Natural killer cell treated with Interleukin-12 subunit alpha and Interleukin-12 subunit beta and Interleukin-15 and Interleukin-18, amount 100 ng/mL, for 72 hours (primary cell): ENCODE measurements around the gene DPYSL3. TPM values are rescaled to one million over a fixed set of nuclear protein-coding genes. Genes with fewer than 3 reads are reported as not detected.

Experiments
- ATAC-seq, 2 donors: fragments of 150-1000 bp; cut with Tn5 transposase in 1 of 2; sonication (Bioruptor Pico), chemical (Tn5 transposase) in 1 of 2; 2 replicates each; pipeline ENCODE4 v1.10.0; 2021
- DNase-seq: peaks from one replicate; pipeline ENCODE4 v3.0.0; 2022; ENCODE audit warnings: low spot score
- H3K27ac Mint-ChIP-seq, 2 donors: 1 replicate in 1 of 2; 2 replicates in 1 of 2; pipeline ENCODE4 v1.8.0; 2022; ENCODE audit warnings: mixed read lengths in 2 of 2, mild to moderate bottlenecking in 1 of 2, moderate library complexity in 1 of 2
- H3K27me3 Mint-ChIP-seq, 2 donors: 1 replicate in 1 of 2; 2 replicates in 1 of 2; pipeline ENCODE4 v1.8.0; 2022; ENCODE audit warnings: mixed read lengths in 2 of 2
- H3K36me3 Mint-ChIP-seq: one replicate; pipeline ENCODE4 v1.8.0; 2022; ENCODE audit warnings: mixed read lengths
- H3K4me1 Mint-ChIP-seq, 2 donors: 1 replicate in 1 of 2; 2 replicates in 1 of 2; pipeline ENCODE4 v1.8.0; 2022; ENCODE audit warnings: low read depth in 2 of 2, mixed read lengths in 2 of 2, mild to moderate bottlenecking in 1 of 2
- H3K4me3 Mint-ChIP-seq: one replicate; pipeline ENCODE4 v1.8.0; 2022; ENCODE audit warnings: mixed read lengths
- H3K9me3 Mint-ChIP-seq: 2 replicates; pipeline ENCODE4 v1.8.0; 2022; ENCODE audit warnings: mixed read lengths
- total RNA-seq, 2 donors: library from RNA; stranded (reverse); gene quantifications; one replicate each; pipeline ENCODE4 v1.2.3, GENCODE V29; 2022

Gene DPYSL3
- total RNA-seq, 2 donors from 2014 or later = 0.07 TPM; not detected in 1

DNA sequence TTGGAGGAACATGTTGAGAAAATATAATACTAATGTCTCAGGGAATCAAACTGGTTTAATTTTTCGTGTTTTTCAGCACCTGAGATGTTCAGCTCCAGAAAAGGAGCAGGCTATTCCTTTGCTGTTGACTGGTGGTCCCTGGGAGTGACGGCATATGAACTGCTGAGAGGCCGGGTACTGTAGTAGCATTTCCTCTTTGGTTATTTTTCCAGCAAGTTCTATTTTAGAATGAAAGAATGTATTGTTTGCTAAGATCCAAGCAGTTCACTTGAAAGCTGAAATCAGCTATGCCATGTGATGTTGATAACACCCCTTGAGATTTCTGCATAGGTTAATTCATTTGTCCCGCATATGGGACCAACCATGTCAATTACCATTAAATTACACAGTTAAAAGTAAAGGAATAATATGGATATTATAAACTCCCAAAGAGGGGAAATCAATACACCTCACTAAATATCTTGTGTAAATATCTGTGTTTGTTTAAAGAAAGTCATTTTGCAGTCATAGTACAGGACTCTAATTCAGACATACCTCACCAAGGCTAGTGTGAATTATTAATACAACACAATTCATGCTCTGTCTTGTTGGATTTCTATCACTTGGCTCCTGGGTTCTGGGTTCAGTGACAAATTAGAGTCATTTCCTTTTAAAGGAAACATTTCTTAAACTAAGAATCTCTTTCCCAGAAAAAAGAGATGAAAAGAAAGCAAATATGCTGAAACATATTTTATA lies 148.3 kb downstream of the DPYSL3 start:
- Mint-ChIP-seq H3K4me3 (no peak overlapping the region), H3K4me1 (no peaks in the 10 kb centered on the region)
- ATAC-seq = no peak

DNA sequence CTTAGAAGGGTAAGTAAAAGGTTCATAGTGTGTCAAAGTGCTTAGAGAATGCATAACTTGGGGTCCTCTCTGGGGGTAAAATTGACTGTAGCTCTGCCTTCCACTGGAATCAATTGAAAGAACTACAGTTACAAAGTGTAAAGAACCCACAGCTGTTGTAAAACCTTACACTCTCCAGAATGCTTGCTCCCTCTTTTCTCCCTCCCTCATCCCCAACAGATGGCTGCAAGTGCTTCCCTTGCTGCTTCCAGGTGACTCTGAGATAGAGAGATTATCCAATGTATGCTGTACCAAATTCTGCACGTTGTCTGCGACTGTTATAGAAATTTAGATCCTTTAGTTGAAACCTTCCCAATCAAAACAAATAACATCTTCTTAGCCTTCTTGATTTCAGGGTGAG lies 149.1 kb downstream of the DPYSL3 start:
- DNase-seq (no peak), ATAC-seq (no peak)
- no peak overlapping the region for H3K27ac Mint-ChIP-seq
- no peaks in the 10 kb centered on the region for H3K36me3 Mint-ChIP-seq
- no peaks in the 10 kb centered on the region for H3K9me3 Mint-ChIP-seq
- peaks cover 3 to 18% of the 10 kb centered on the region in 2 donors for H3K27me3 Mint-ChIP-seq
- no peak overlapping the region for H3K4me3 Mint-ChIP-seq
- no peaks in the 10 kb centered on the region for H3K4me1 Mint-ChIP-seq

More for the DNA sequence above, 148.3 kb downstream of the DPYSL3 start:
- H3K27me3 Mint-ChIP-seq = peaks cover 3 to 18% of the 10 kb centered on the region in 2 donors
- H3K27ac Mint-ChIP-seq = no peak overlapping the region
- H3K9me3 Mint-ChIP-seq = no peaks in the 10 kb centered on the region
- no peaks in the 10 kb centered on the region for H3K36me3 Mint-ChIP-seq
- no peak for DNase-seq

DNA sequence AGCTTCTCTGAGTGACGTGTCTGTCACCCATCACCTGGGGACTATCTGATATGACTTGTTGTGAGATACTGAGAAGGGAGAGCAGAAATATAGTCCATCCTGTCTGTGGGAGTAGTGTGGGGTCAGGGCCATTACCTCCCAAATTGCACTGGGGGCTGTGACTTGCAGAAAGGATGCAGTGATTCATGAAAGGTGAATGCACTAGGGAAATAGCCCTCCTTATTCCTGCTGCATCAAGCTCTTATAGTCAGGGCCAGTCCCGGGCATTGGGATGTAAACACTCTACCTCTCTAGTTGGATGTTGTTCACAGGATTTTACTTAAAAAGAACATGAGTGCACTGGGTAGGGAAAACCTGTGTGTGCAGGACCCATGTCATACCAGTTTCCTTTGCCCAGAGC lies 150.3 kb downstream of the DPYSL3 start:
- no peak overlapping the region for H3K4me3 Mint-ChIP-seq
- no peaks in the 10 kb centered on the region for H3K9me3 Mint-ChIP-seq
- no peaks in the 10 kb centered on the region for H3K36me3 Mint-ChIP-seq
- no peaks in the 10 kb centered on the region for H3K4me1 Mint-ChIP-seq
- peaks cover 3 to 8% of the 10 kb centered on the region in 2 donors for H3K27me3 Mint-ChIP-seq
- H3K27ac Mint-ChIP-seq = no peak overlapping the region
- DNase-seq (no peak), ATAC-seq (no peak)

DNA sequence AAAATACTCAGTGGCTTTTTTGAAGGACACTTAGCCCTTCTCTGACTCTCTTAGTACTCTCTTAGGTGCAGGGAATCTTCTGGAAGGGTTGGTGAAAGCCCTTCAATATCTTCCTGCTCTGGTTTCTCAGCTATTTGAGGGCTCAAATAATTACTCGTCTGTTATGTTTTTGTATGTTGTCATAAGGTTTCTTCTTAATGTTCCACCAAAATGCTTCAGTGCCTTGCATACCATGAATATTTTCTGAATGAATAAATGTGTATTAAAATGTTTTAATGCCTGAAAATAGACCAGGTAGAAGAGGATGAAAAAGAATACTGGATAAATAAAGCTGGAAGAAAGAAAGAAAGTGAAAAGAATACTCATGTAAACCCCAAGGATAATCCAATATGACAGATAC lies 150.8 kb downstream of the DPYSL3 start:
- ATAC-seq (no peak), DNase-seq (no peak)
- H3K4me1 Mint-ChIP-seq = no peaks in the 10 kb centered on the region
- no peak overlapping the region for H3K27ac Mint-ChIP-seq
- no peaks in the 10 kb centered on the region for H3K9me3 Mint-ChIP-seq
- peaks cover 3% of the 10 kb centered on the region in 2 donors for H3K27me3 Mint-ChIP-seq
- no peaks in the 10 kb centered on the region for H3K36me3 Mint-ChIP-seq
- H3K4me3 Mint-ChIP-seq = no peak overlapping the region

DNA sequence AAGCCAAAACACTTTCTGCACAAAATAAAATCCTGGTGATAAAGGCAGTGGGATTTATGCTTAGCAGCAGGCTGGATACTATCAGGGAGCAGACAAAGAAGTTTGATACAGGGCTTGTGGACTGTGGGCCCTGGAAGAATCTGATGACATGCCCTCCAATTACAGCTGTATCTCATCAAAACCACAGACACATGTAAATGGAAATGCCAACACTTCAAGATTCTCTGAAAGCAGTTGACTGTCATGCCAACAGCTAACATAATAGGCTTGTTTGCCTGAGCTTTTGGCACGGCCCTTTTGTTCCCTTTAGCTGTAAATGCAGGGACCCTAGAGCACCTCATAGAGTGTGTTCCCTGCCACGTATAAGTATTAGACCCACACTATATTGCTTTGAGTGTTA lies 160.6 kb downstream of the DPYSL3 start:
- DNase-seq = no peak
- peaks cover 0 to 2% of the 10 kb centered on the region in 2 donors for H3K27me3 Mint-ChIP-seq
- H3K9me3 Mint-ChIP-seq = no peaks in the 10 kb centered on the region
- no peak overlapping the region for H3K4me3 Mint-ChIP-seq
- H3K36me3 Mint-ChIP-seq = no peaks in the 10 kb centered on the region
- H3K4me1 Mint-ChIP-seq = no peaks in the 10 kb centered on the region
- no peak overlapping the region for H3K27ac Mint-ChIP-seq
- ATAC-seq = no peak

DNA sequence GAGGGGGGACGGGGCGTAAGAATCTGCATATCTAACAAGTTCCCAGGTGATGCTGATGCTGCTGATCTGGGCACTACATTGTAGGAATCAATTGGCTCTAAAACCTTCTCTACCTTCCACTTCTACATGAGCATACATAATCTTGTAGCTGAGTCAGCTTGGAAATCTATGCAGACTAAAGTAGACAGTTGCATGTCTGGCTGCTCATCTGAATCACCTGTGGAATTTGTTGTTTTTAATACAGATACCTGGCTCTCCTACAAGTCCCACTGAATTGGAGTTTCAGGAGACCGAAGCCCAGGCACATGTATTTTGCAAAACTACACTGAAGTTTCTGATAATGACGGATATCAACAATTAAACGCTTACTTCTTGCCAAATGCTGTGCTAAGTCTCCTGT lies 161.4 kb downstream of the DPYSL3 start:
- ATAC-seq (no peak), DNase-seq (no peak)
- Mint-ChIP-seq H3K27me3 (peaks cover 0 to 2% of the 10 kb centered on the region in 2 donors), H3K36me3 (no peaks in the 10 kb centered on the region), H3K4me1 (no peaks in the 10 kb centered on the region), H3K9me3 (no peaks in the 10 kb centered on the region), H3K27ac (no peak overlapping the region), H3K4me3 (no peak overlapping the region)

DNA sequence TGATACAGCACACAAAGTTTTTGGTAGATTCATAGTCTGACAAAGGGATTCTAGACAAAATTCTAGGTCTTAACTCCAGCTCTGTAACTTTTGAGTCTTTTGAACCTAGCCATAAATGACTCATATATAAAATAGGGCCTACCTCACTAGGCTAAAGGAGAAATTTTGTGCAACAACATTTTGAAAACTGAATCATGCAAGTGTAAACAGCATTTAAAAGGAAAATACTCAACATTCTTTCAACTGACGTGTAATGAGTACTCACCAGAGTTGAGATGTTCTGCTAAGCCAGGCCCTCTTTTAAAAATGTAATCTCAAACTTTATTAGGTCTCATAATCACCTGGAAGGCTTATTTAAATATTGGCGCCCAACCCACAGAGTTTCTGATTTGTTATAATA lies 161.8 kb downstream of the DPYSL3 start:
- DNase-seq = no peak
- no peaks in the 10 kb centered on the region for H3K36me3 Mint-ChIP-seq
- no peak overlapping the region for H3K4me3 Mint-ChIP-seq
- no peaks in the 10 kb centered on the region for H3K4me1 Mint-ChIP-seq
- no peak for ATAC-seq
- no peaks in the 10 kb centered on the region for H3K9me3 Mint-ChIP-seq
- no peak overlapping the region for H3K27ac Mint-ChIP-seq
- H3K27me3 Mint-ChIP-seq = peaks cover 0 to 2% of the 10 kb centered on the region in 2 donors

DNA sequence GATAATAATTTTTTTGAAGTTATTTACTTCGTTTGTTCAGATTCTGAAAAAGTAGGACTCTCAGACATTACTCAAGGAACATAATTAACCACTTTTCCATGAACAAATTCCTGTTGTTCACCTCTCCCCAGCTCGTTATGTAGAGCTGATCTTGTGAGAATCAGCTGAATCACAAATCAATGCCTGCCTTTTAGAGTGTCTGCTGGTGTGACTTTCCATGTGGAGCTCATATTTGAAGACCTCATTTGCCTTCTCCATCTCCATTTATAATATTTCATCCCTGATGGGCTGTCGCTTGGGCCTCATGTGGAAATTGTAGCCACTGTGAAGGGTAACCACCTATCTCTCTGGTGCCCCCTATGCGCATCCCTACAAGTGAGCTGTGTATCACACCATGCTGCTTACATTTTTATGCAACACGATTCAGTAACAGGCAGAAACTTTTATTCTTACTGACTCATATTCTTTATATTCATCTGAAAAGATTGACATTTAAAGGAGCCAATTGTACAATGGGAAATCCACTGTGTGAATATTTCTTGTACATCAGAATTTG lies 163.8 kb downstream of the DPYSL3 start:
- ATAC-seq = no peak

DNA sequence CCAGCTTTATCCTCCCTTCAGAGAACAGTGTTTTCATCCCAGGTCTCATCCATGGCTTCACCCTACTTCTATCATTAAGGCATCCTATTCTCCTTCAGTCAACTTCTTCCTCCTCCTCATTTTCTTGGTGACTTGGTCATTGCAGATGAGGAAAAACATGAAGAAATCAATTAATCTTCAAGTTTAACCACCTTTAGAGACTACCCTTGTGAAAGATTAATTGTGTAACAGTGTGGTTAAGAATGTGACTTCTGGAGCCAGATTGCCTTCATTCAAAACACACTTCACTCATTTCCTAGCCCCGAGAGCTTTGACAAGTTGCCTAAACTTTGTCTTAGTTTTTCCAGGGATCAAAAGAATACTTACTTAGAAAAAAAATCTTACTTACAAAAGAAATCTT lies 165.0 kb downstream of the DPYSL3 start:
- no peak for DNase-seq
- Mint-ChIP-seq H3K4me1 (no peaks in the 10 kb centered on the region), H3K27me3 (peaks cover 0 to 2% of the 10 kb centered on the region in 2 donors), H3K4me3 (no peak overlapping the region), H3K36me3 (no peaks in the 10 kb centered on the region), H3K9me3 (no peaks in the 10 kb centered on the region), H3K27ac (no peak overlapping the region)
- no peak for ATAC-seq

More for the DNA sequence above, 163.8 kb downstream of the DPYSL3 start:
- H3K36me3 Mint-ChIP-seq = no peaks in the 10 kb centered on the region
- no peaks in the 10 kb centered on the region for H3K9me3 Mint-ChIP-seq
- no peak overlapping the region for H3K27ac Mint-ChIP-seq
- H3K4me3 Mint-ChIP-seq = no peak overlapping the region
- H3K4me1 Mint-ChIP-seq = no peaks in the 10 kb centered on the region
- no peak for DNase-seq
- H3K27me3 Mint-ChIP-seq = peaks cover 0 to 2% of the 10 kb centered on the region in 2 donors

DNA sequence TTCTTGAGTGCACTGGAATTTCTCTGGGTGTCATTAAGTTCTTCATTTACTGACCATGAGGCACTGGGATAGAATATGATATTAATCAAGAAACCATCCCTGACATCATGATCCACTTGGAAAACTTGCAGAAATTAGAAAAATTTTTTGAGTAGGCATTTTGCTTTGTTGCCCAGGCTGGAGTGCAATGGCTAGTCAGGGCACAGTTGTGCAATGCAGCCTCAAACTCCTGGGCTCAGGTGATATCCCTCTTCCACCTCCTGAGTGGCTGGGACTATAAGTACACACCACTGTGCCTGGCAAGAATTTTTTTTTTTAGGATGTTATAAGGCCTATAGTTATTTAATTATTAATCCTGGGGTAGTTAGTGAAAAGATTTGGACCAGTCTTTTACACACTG lies 168.5 kb downstream of the DPYSL3 start:
- H3K9me3 Mint-ChIP-seq = peaks cover 9% of the 10 kb centered on the region
- no peak for ATAC-seq
- no peak overlapping the region for H3K27ac Mint-ChIP-seq
- peaks cover 6% of the 10 kb centered on the region for H3K36me3 Mint-ChIP-seq
- DNase-seq = no peak
- no peak overlapping the region for H3K4me3 Mint-ChIP-seq
- H3K27me3 Mint-ChIP-seq = no peaks in the 10 kb centered on the region
- H3K4me1 Mint-ChIP-seq = no peaks in the 10 kb centered on the region

DNA sequence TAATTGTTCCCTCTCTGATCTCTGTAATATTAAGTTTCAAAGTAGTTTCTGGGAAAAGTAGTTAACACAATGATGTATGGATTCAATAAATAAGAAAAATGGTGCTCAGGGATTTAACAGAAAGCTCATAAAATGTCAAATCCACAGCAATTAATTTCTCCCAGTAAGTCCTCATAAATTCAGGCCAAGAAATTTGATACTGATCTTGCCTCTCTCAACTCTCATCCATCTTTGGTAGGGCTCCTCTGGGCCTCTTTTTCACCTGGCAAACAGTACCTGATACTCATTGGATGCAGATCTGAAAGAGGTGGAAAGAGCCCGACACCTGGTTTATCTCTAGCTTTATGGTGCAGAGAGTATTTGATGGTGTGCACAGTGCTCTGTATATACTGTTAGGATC lies 168.9 kb downstream of the DPYSL3 start:
- Mint-ChIP-seq H3K27me3 (no peaks in the 10 kb centered on the region), H3K4me3 (no peak overlapping the region), H3K27ac (no peak overlapping the region), H3K4me1 (no peaks in the 10 kb centered on the region), H3K9me3 (peaks cover 9% of the 10 kb centered on the region), H3K36me3 (peaks cover 6% of the 10 kb centered on the region)
- ATAC-seq (no peak), DNase-seq (no peak)
